HG02623 (cell line): ENCODE measurements around the gene ENTPD1.

ENCODE experiments used
- ATAC-seq: cut with Tn5 transposase; IDR thresholded peaks from one replicate; pipeline ENCODE4 v1.9.1; 2021; ENCODE audit warnings: moderate library complexity; ENCODE audit not compliant: unreplicated experiment

The ENTPD1 gene

GRCh38 chr10:95821720-95822119 is 65.8 kb downstream of the ENTPD1 start:
- no peak for ATAC-seq

GRCh38 chr10:95830044-95830443 is 74.1 kb downstream of the ENTPD1 start:
- ATAC-seq: no peak

- ATAC-seq: no peak
These were observed 75.1 kb downstream of the ENTPD1 start for GRCh38 chr10:95831076-95831475.

GRCh38 chr10:95831515-95831914 is 75.6 kb downstream of the ENTPD1 start:
- ATAC-seq: no peak

GRCh38 chr10:95832216-95833041 is 76.5 kb downstream of the ENTPD1 start:
- ATAC-seq: peak; percentile 78

- ATAC-seq: no peak
These were observed 77.2 kb downstream of the ENTPD1 start for GRCh38 chr10:95833042-95833610.

GRCh38 chr10:95834406-95834805 is 78.4 kb downstream of the ENTPD1 start:
- ATAC-seq: no peak

DNA sequence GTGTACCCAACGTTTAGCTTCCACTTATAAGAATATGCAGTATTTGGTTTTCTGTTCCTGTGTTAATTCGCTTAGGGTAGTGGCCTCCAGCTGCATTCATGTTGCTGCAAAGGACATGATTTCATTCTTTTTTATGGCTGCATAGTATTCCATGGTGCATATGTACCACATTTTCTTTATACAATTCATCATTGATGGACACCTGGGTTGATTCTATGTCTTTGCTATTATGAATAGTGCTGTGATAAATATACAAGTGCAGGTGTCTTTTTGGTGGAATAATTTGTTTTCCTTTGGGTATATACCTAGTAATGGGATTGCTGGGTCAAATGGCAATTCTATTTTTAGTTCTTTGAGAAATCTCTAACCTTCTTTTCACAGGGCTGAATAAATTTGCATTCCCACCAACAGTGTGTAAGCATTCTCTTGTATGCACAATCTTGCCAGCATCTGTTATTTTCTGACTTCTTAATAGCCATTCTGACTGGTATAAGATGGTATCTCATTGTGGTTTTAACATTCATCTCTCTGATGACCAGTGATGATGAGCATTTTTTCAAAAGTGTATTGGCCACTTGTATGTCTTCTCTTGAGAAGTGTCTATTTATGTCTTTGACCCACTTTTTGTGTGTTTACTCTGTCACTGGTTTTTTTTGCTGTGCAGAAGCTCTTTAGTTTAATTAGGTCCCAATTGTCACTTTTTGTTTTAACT is 79.3 kb downstream of the ENTPD1 start:
- ATAC-seq: no peak

- ATAC-seq: no peak
These were observed 79.9 kb downstream of the ENTPD1 start for GRCh38 chr10:95835911-95836310.

DNA sequence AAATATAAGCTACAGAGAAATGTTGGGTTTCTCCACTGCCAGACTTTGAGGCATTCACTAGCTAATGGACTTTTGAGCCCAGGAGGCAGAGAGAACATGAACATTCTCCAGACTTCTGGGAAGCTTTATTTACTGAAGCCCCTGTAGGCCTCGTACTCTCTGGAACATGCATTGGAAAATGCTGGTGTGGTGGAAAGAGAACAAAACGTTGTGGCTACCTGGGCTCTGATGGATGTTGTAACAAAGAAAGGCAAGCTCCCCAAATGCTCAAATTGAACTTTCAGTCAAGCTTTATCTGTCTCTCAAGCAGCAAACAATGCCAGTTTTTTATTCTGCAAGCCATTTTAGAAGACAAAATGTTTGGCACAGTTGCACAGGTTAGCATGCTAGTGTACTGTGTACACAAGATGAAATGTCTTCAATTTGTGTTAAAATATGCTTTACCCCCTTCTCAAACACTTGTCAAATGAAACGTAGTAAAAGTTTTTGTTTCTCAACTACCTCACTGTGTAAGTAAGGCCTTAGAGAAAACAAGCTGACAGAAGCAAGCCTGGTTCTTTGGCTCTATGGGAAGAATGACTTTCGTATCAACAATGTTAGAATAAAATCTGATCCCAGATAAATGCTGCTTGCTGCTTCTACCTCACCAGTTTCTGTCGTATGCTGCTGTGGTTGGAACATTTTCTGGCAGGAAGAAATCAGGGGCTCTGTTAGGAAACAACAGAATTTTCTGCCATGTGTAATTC is 80.8 kb downstream of the ENTPD1 start:
- no peak for ATAC-seq

DNA sequence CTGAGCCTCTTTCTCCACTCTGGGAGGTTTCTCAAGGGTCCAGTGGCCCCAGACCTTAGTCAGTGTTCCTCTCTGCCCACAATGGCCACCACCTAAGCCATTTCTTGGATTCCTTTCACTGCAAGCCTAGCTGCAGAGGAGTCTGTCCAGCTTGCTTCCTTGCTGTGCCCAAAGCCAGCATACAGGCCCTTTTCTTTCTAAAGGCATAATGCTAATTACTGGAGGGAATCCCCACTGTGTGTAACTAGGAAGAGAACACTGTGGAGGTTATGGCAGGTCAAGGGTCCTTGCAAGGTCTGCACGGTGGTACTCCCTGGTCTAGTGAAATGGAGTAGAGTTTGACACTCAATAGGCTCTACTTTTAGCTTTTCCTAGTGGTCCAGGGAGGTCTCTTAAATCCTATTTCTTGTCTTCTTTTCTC is 81.4 kb downstream of the ENTPD1 start:
- peak; percentile 17 for ATAC-seq

DNA sequence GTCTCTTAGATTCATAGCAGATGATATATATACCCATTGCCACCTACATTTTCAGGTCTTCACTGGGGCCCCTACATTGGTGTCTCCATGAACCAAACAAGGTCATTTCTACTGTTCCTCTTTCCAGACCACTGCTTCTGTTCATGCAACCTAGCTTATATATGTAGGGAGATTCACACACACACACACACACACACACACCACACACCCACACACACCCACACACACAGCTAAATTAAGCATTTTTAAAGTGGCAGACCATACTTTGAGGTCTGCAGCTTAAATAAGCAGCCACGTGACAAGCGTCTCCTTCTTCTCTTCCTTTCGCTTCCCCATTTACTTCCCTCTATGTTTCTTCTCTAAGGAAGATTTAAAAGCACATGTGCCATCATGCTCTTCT is 81.8 kb downstream of the ENTPD1 start:
- peak; percentile 42 for ATAC-seq

DNA sequence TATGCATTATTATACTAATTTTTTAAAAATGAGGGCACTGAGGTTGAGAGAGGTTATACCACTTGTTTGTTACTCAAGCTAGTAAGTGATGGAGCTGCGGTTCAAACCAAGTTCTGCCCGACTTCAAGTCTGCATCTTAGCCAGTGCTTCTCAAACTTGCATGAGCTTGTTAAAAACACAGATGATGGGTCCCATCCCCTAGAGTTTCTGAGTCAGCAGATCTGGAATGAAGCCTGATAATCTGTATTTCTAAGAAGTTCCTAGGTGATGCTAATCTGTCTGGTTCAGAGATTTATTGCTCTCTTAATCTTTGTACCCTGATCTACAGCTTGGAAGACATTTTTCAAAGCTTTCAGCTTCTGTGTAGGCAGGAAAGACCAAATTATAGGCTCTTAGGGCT is 84.2 kb downstream of the ENTPD1 start:
- no peak for ATAC-seq

GRCh38 chr10:95840681-95841080 is 84.7 kb downstream of the ENTPD1 start:
- ATAC-seq: no peak

DNA sequence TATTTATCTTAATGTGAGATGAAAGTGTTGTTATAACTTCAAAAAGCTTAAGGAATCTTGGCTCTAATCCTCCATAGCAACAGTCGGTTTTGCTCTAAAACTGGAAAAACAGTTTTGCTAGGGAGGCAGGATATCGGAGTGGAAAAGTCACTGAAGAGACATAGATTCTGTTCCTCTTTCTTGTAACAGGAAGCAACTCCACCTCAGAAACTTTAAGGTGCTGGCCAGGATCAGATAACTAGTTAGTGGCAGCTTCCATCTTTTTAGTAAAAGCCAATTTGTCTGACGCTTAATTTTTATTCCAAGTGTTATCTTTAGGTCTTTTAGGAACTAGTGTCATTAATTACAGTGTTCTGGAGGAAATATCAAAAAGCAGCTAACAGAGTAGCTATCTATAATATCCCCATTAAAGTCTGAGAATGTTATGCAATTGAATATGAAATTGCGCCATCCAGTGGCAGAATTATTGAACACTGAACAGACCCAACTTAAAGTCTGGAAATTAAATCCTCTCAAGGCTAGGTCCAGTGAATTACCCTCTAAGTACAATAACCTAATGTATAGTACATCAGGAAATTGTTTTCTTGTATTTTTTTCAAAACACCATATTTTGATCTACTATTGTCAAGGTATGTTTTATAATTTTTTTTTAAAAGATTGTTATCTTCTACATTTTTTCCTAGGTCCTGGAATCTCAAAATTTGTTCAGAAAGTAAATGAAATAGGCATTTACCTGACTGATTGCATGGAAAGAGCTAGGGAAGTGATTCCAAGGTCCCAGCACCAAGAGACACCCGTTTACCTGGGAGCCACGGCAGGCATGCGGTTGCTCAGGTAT is 85.9 kb downstream of the ENTPD1 start:
- peak; percentile 30 for ATAC-seq

GRCh38 chr10:95845411-95845810 is 89.4 kb downstream of the ENTPD1 start:
- no peak for ATAC-seq

GRCh38 chr10:95847007-95847406 is 91.0 kb downstream of the ENTPD1 start:
- no peak for ATAC-seq

DNA sequence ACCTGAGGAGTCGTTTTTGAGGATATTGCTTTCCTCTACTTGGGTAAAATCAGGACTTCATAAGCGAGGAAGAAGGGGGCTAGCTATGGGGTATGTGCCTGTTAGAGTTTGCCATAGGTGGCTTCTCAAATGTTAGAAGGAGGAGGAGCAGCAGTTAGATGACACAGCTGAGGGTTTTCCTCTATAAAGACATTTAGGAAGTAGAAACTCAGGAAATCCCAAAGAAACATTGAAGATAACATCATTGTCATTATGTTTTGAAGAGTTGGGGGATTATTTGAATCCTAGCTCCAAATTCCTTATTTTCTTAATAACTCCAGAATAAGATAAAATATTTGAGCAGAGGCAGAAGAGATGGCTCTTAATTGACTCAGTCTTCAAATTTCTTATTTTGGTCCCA is 92.9 kb downstream of the ENTPD1 start:
- no peak for ATAC-seq

DNA sequence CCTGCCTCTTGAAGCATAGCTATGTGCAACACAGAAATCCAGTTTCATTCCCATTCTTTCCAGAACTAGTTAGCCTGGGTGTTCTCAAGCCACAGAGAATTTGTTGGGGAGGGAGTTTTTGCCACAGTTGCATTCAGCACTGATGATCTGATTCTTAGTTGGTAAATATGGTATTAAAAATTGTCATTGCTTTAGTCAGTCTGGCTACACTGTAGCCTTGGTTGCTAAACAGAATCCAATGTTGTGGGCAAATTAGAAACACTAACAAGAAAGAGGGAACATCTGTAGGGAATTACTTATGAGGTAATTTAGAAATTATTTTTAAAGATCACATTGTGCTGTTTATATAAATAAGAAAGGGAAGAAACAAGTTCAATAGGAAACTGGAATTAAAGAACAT is 94.8 kb downstream of the ENTPD1 start:
- ATAC-seq: no peak

DNA sequence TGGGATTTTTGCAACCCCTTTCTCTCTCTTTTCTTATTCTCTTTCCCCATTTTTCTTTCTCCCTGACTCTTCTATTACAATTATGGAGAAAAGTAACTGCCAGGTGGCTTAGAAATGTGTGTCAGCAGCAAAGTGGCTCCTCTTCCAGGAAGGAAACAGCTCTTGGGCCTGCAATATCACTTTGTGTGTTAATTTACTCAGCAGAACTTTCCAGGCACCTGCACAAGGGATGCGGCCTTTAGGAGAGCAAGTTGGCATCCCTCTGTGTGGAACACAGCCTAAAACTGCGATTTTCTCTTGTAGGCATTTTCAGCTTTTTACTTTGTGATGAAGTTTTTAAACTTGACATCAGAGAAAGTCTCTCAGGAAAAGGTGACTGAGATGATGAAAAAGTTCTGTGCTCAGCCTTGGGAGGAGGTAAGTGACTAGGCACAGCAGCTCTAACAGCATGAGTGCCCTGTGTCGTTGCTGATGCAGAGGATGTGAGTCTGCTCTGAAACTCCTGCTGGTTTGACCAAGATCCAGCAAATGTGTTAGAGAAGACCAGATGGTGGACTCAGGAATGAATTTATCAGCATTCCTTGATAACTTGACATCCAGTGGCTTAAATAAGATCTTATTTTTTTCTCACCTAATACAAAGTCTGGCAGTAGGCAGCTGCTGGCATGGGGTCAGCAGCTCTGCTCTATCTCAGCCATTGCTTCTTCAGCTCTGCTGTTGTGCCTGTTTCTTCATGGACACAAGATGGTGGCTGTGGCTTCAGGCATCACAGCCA is 104.4 kb downstream of the ENTPD1 start:
- ATAC-seq: no peak
